Keratinocyte (primary cell): Measurements from ENCODE around the gene PDZD2. TPM values are rescaled to one million over a fixed set of nuclear protein-coding genes. Genes with fewer than 3 reads are reported as not detected.

Source experiments
- DNase-seq: peaks from one replicate; pipeline ENCODE4 v3.0.0-alpha.2; 2011; ENCODE audit warnings: low read depth, missing footprints, low spot score
- FAIRE-seq: peaks from 2 replicates; lab custom pipeline; 2011; peaks lifted over from hg19 to GRCh38; lab: Jason Lieb, UNC
- H2AFZ ChIP-seq: 2 replicates; pipeline ENCODE4 v1.6.0; 2012; ENCODE audit warnings: low read length, control low read depth, inconsistent platforms; ENCODE audit not compliant: control insufficient read depth
- H3K27ac ChIP-seq: 2 replicates; pipeline ENCODE4 v1.5.1; 2011; ENCODE audit warnings: low read length; ENCODE audit not compliant: control insufficient read depth, insufficient read depth
- H3K27me3 ChIP-seq: 3 replicates; pipeline ENCODE4 v1.6.0; 2011; ENCODE audit warnings: low read length; ENCODE audit not compliant: control insufficient read depth, insufficient read depth; ENCODE audit errors: extremely low read depth
- H3K36me3 ChIP-seq, 2 experiments: 2 replicates in 1 of 2; 3 replicates in 1 of 2; pipeline ENCODE4 v1.5.1; 2011; ENCODE audit warnings: low read length in 2 of 2, mild to moderate bottlenecking in 1 of 2; ENCODE audit not compliant: control insufficient read depth in 2 of 2, insufficient read depth in 2 of 2; ENCODE audit errors: extremely low read depth in 1 of 2
- H3K4me1 ChIP-seq: 3 replicates; pipeline ENCODE4 v1.5.1; 2011; ENCODE audit warnings: low read length; ENCODE audit not compliant: control insufficient read depth, insufficient read depth; ENCODE audit errors: extremely low read depth
- H3K4me2 ChIP-seq: 3 replicates; pipeline ENCODE4 v1.6.0; 2011; ENCODE audit warnings: low read depth, low read length; ENCODE audit not compliant: control insufficient read depth, insufficient read depth; ENCODE audit errors: extremely low read depth
- H3K4me3 ChIP-seq, 3 experiments: fragments of 200-600 bp in 1 of 3; sonication (generic) in 1 of 3; 2 replicates in 2 of 3; 3 replicates in 1 of 3; pipeline ENCODE4 v1.5.1; 2011 to 2016; ENCODE audit warnings: low read length in 3 of 3, mild to moderate bottlenecking in 3 of 3, control low read depth in 2 of 3, inconsistent platforms in 1 of 3, low read depth in 1 of 3, mixed read lengths in 1 of 3, mixed run types in 1 of 3, moderate library complexity in 1 of 3; ENCODE audit not compliant: control insufficient read depth in 2 of 3, insufficient read depth in 2 of 3; ENCODE audit errors: extremely low read depth in 1 of 3
- H3K79me2 ChIP-seq: 2 replicates; pipeline ENCODE4 v1.6.0; 2012; ENCODE audit warnings: low read length; ENCODE audit not compliant: control insufficient read depth, insufficient read depth
- H3K9ac ChIP-seq: 3 replicates; pipeline ENCODE4 v1.6.0; 2011; ENCODE audit warnings: low read length; ENCODE audit not compliant: control insufficient read depth, insufficient read depth; ENCODE audit errors: extremely low read depth
- H3K9me1 ChIP-seq: 3 replicates; pipeline ENCODE4 v1.6.0; 2011; ENCODE audit warnings: low read length; ENCODE audit not compliant: control insufficient read depth, insufficient read depth; ENCODE audit errors: extremely low read depth
- H3K9me3 ChIP-seq: 2 replicates; pipeline ENCODE4 v1.5.1; 2012; ENCODE audit warnings: low read depth, low read length; ENCODE audit not compliant: control insufficient read depth
- H4K20me1 ChIP-seq: 3 replicates; pipeline ENCODE4 v1.6.0; 2011; ENCODE audit warnings: low read length; ENCODE audit not compliant: control insufficient read depth, insufficient read depth; ENCODE audit errors: extremely low read depth
- EZH2 ChIP-seq: IDR thresholded peaks from one replicate; pipeline ENCODE4 v1.6.1; 2012; ENCODE audit warnings: inconsistent platforms, mild to moderate bottlenecking, low read length, moderate library complexity
- dilution Hi-C: fragments of 300-500 bp; cut with MboI; formaldehyde crosslinking; loops from one replicate; pipeline ENCODE4 v1.7.0; 2020; ENCODE audit warnings: low sequenced_read_pairs; ENCODE audit not compliant: extremely low pct_ligation_motif_present
- polyA plus RNA-seq, 5 experiments: library from polyadenylated mRNA; depleted of rRNA in 3 of 5; stranded (reverse) in 3 of 5; stranded (forward) in 1 of 5; unstranded in 1 of 5; fragments of >200 nt; gene quantifications; 1 replicate in 1 of 5; 2 replicates in 3 of 5; 3 replicates in 1 of 5; pipeline versions ENCODE4 v1.2.1 to v1.2.3, GENCODE V29; 2011 to 2012; ENCODE audit warnings: missing spikeins in 2 of 5, low read depth in 1 of 5, low replicate concordance in 1 of 5
- TF ChIP-seq, protein P1 (sequence below), 3 experiments: IDR thresholded peaks in 1 of 3; conservative IDR thresholded peaks in 1 of 3; optimal IDR thresholded peaks in 1 of 3; 2 replicates in 2 of 3; 3 replicates in 1 of 3; pipeline versions ENCODE3 to v1.5.1; 2011; ENCODE audit warnings: low read length in 3 of 3, mild to moderate bottlenecking in 3 of 3, moderate library complexity in 2 of 3, control low read depth in 1 of 3, inconsistent platforms in 1 of 3; ENCODE audit not compliant: insufficient read depth in 2 of 3; ENCODE audit errors: extremely low read depth in 1 of 3

Gene PDZD2
- polyA plus RNA-seq, 1 donor (not counting 4 experiments of a cell fraction or from before 2014, with no cell fraction given): 7.3 TPM

DNA sequence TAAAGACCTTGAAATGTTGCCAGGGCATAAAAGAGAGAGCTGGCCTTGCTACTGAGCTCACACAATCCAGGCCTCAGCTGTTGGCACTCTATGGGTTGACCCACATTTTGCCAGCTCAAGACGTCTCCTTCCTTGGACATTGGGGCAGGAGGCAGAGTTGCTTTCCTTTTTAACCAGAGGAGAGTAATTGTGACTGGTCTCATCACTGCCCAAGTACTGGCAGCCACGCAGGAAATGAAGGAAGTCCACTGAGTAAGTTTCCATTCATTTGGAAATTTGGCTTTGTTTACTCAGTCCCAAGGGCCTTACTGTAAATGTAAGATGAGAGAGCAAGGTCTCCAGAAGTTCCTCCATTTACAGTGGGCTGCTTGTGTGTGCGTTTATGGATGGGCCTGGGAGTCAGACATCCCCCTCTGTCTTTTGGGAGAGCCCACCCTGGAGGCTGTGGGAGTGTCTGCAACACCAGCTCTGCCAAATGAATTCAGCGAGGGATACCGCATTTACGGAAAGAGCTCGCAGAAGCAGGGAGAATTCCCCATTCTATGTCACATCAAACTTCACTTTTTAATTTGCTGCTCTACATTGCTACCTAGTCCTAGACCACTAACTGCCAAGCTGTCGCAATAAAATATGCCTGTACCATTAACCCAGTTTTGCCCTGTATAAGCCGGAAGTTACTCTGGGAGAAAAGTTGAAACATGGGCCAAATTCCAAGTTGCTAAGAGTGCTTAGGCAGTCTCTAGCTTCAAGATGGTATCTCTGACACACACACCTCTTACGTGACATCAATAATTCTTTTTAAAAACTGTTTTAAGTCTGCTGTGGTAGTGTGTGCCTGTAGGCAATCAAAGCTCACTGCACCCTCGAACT lies 24.5 kb upstream of the PDZD2 start:
- FAIRE-seq (no peak), DNase-seq (no peak)
- dilution Hi-C loops: no loop called here

GRCh38 chr5:31617867-31618266 lies 21.1 kb upstream of the PDZD2 start:
- H3K27ac ChIP-seq: no peak overlapping the region
- no peak overlapping the region for H3K9ac ChIP-seq
- FAIRE-seq (no peak), DNase-seq (no peak)
- H2AFZ ChIP-seq: no peak overlapping the region
- no peaks in the 10 kb centered on the region for H3K36me3 ChIP-seq
- peaks cover 6% of the 10 kb centered on the region for H3K27me3 ChIP-seq
- no peaks in the 10 kb centered on the region for H3K9me3 ChIP-seq
- H3K79me2 ChIP-seq: no peaks in the 10 kb centered on the region
- H4K20me1 ChIP-seq: no peaks in the 10 kb centered on the region
- dilution Hi-C loops: no loop called here
- no peaks in the 10 kb centered on the region for H3K4me1 ChIP-seq
- H3K4me3 ChIP-seq: no peak overlapping the region
- no peak overlapping the region for H3K4me2 ChIP-seq
- H3K9me1 ChIP-seq: no peaks in the 10 kb centered on the region
- TF ChIP-seq EZH2: no peak
- TF ChIP-seq, protein P1, sequence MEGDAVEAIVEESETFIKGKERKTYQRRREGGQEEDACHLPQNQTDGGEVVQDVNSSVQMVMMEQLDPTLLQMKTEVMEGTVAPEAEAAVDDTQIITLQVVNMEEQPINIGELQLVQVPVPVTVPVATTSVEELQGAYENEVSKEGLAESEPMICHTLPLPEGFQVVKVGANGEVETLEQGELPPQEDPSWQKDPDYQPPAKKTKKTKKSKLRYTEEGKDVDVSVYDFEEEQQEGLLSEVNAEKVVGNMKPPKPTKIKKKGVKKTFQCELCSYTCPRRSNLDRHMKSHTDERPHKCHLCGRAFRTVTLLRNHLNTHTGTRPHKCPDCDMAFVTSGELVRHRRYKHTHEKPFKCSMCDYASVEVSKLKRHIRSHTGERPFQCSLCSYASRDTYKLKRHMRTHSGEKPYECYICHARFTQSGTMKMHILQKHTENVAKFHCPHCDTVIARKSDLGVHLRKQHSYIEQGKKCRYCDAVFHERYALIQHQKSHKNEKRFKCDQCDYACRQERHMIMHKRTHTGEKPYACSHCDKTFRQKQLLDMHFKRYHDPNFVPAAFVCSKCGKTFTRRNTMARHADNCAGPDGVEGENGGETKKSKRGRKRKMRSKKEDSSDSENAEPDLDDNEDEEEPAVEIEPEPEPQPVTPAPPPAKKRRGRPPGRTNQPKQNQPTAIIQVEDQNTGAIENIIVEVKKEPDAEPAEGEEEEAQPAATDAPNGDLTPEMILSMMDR (optimal IDR thresholded peaks at IDR 0.05 in 1 of 3, IDR thresholded peaks at IDR 0.05 in 1 of 3, conservative IDR thresholded peaks at IDR 0.05 in 1 of 3; ENCODE audit: extremely low read depth in 1 of 3, insufficient read depth in 2 of 3, low read length in 3 of 3): no peak

More for the DNA sequence above, 24.5 kb upstream of the PDZD2 start:
- H3K27ac ChIP-seq: no peak overlapping the region
- H3K79me2 ChIP-seq: no peaks in the 10 kb centered on the region
- TF ChIP-seq, protein P1 (optimal IDR thresholded peaks at IDR 0.05 in 1 of 3, IDR thresholded peaks at IDR 0.05 in 1 of 3, conservative IDR thresholded peaks at IDR 0.05 in 1 of 3; ENCODE audit: extremely low read depth in 1 of 3, insufficient read depth in 2 of 3, low read length in 3 of 3): no peak
- TF ChIP-seq EZH2: no peak
- H3K36me3 ChIP-seq: no peaks in the 10 kb centered on the region
- H3K4me2 ChIP-seq: no peak overlapping the region
- no peak overlapping the region for H2AFZ ChIP-seq
- peaks cover 6% of the 10 kb centered on the region for H3K27me3 ChIP-seq
- H4K20me1 ChIP-seq: no peaks in the 10 kb centered on the region
- no peaks in the 10 kb centered on the region for H3K9me3 ChIP-seq
- H3K4me1 ChIP-seq: no peaks in the 10 kb centered on the region
- H3K9ac ChIP-seq: no peak overlapping the region
- no peak overlapping the region for H3K4me3 ChIP-seq
- no peaks in the 10 kb centered on the region for H3K9me1 ChIP-seq
